GM12878 (cell line): ENCODE data around the gene C2orf66. TPM values are rescaled to one million over a fixed set of nuclear protein-coding genes. Genes with fewer than 3 reads are reported as not detected.

Source experiments
- ATF3 ChIP-seq: IDR thresholded peaks from 2 replicates; pipeline ENCODE4 v1.6.1; 2011; ENCODE audit warnings: low read depth, mild to moderate bottlenecking, low read length, moderate library complexity, borderline replicate concordance; ENCODE audit errors: extremely low read depth
- E2F4 ChIP-seq: IDR thresholded peaks from 2 replicates; pipeline ENCODE4 v1.6.1; 2012; ENCODE audit warnings: low read depth, low read length, improper control_type of control experiment
- E4F1 ChIP-seq: fragments of 450-650 bp; IDR thresholded peaks from 2 replicates; pipeline ENCODE4 v1.6.1; 2018; ENCODE audit warnings: borderline replicate concordance, mild to moderate bottlenecking; ENCODE audit not compliant: partially characterized antibody
- ZNF207 ChIP-seq: fragments of 450-650 bp; IDR thresholded peaks from 2 replicates; pipeline ENCODE4 v1.6.1; 2014; ENCODE audit warnings: antibody characterized with exemption, mild to moderate bottlenecking, borderline replicate concordance
- polyA plus RNA-seq, 11 experiments: library from polyadenylated mRNA; depleted of rRNA in 4 of 11; unstranded in 6 of 11; stranded (reverse) in 5 of 11; fragments of >200 nt; fragmentation: Nextera tagmentation in 4 of 11; fragmentation: Illumina TruSeq in 1 of 11; extraction: Ambion mirVana in 4 of 11; extraction: Trizol in 1 of 11; gene quantifications; 1 replicate in 1 of 11; 2 replicates in 10 of 11; pipeline versions ENCODE4 v1.2.1 to v1.2.3, GENCODE V29; 2011 to 2016; ENCODE audit warnings: inconsistent platforms in 2 of 11, missing spikeins in 2 of 11, low read depth in 1 of 11
- total RNA-seq, 4 experiments: library from RNA; depleted of rRNA in 3 of 4; stranded (reverse); fragments of >200 nt in 3 of 4; fragmentation: Illumina TruSeq in 1 of 4; extraction: Trizol in 1 of 4; gene quantifications; 2 replicates each; pipeline versions ENCODE4 v1.2.1 to v1.2.3, GENCODE V29; 2013 to 2021
- TF ChIP-seq, protein P1 (sequence below): fragments of 450-650 bp; formaldehyde crosslinking; IDR thresholded peaks from 2 replicates; pipeline ENCODE4 v1.5.0; 2022; ENCODE audit warnings: mild to moderate bottlenecking, missing genetic modification characterization
- TF ChIP-seq, protein P2 (sequence below): fragments of 450-650 bp; IDR thresholded peaks from 2 replicates; pipeline ENCODE4 v1.6.1; 2016; ENCODE audit warnings: mild to moderate bottlenecking
- TF ChIP-seq, protein P3 (sequence below): IDR thresholded peaks from 2 replicates; pipeline ENCODE4 v1.6.1; 2012; ENCODE audit warnings: low read length, inconsistent platforms

C2orf66 gene
- total and polyA plus RNA-seq, 10 of the 15 experiments (the other 5 are each of a cell fraction or from before 2014, with no cell fraction given) = 0.04 to 0.10 (median 0.07) TPM; not detected in 7

- TF ChIP-seq, protein P1, sequence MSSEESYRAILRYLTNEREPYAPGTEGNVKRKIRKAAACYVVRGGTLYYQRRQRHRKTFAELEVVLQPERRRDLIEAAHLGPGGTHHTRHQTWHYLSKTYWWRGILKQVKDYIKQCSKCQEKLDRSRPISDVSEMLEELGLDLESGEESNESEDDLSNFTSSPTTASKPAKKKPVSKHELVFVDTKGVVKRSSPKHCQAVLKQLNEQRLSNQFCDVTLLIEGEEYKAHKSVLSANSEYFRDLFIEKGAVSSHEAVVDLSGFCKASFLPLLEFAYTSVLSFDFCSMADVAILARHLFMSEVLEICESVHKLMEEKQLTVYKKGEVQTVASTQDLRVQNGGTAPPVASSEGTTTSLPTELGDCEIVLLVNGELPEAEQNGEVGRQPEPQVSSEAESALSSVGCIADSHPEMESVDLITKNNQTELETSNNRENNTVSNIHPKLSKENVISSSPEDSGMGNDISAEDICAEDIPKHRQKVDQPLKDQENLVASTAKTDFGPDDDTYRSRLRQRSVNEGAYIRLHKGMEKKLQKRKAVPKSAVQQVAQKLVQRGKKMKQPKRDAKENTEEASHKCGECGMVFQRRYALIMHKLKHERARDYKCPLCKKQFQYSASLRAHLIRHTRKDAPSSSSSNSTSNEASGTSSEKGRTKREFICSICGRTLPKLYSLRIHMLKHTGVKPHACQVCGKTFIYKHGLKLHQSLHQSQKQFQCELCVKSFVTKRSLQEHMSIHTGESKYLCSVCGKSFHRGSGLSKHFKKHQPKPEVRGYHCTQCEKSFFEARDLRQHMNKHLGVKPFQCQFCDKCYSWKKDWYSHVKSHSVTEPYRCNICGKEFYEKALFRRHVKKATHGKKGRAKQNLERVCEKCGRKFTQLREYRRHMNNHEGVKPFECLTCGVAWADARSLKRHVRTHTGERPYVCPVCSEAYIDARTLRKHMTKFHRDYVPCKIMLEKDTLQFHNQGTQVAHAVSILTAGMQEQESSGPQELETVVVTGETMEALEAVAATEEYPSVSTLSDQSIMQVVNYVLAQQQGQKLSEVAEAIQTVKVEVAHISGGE = no peak
- TF ChIP-seq, protein P2, sequence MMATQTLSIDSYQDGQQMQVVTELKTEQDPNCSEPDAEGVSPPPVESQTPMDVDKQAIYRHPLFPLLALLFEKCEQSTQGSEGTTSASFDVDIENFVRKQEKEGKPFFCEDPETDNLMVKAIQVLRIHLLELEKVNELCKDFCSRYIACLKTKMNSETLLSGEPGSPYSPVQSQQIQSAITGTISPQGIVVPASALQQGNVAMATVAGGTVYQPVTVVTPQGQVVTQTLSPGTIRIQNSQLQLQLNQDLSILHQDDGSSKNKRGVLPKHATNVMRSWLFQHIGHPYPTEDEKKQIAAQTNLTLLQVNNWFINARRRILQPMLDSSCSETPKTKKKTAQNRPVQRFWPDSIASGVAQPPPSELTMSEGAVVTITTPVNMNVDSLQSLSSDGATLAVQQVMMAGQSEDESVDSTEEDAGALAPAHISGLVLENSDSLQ = no peak
- TF ChIP-seq ATF3 (no peak), E4F1 (no peak), ZNF207 (no peak), E2F4 (no peak)
- TF ChIP-seq, protein P3, sequence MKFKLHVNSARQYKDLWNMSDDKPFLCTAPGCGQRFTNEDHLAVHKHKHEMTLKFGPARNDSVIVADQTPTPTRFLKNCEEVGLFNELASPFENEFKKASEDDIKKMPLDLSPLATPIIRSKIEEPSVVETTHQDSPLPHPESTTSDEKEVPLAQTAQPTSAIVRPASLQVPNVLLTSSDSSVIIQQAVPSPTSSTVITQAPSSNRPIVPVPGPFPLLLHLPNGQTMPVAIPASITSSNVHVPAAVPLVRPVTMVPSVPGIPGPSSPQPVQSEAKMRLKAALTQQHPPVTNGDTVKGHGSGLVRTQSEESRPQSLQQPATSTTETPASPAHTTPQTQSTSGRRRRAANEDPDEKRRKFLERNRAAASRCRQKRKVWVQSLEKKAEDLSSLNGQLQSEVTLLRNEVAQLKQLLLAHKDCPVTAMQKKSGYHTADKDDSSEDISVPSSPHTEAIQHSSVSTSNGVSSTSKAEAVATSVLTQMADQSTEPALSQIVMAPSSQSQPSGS = no peak
Measured at GRCh38 chr2:196821195-196821594, 12.0 kb upstream of the C2orf66 start (continued).
